Kidney (tissue), 14 donors: ENCODE data around the gene SMAD9. TPM values are rescaled to one million over a fixed set of nuclear protein-coding genes. Genes with fewer than 3 reads are reported as not detected.

Source experiments
- DNase-seq, 5 donors: peaks; one replicate each; pipeline ENCODE4 v3.0.0-alpha.2; 2013 to 2020
- FAIRE-seq: peaks from 2 replicates; lab custom pipeline; 2012; peaks lifted over from hg19 to GRCh38; lab: Jason Lieb, UNC
- H3K27ac ChIP-seq, 2 donors: one replicate each; pipeline ENCODE4 v1.7.0; 2013; ENCODE audit warnings: low read depth in 2 of 2, low read length in 2 of 2, inconsistent platforms in 1 of 2
- H3K27me3 ChIP-seq: one replicate; pipeline ENCODE4 v1.7.1; 2013; ENCODE audit warnings: low read length, inconsistent platforms; ENCODE audit not compliant: control insufficient read depth, insufficient read depth
- H3K36me3 ChIP-seq, 3 donors: one replicate each; pipeline versions ENCODE4 v1.7.0 to v1.7.1; 2013; ENCODE audit warnings: low read length in 3 of 3, control low read depth in 1 of 3, inconsistent platforms in 1 of 3; ENCODE audit not compliant: insufficient read depth in 3 of 3, control insufficient read depth in 2 of 3
- H3K4me1 ChIP-seq, 3 donors: one replicate each; pipeline versions ENCODE4 v1.7.0 to v1.7.1; 2013; ENCODE audit warnings: low read length in 3 of 3, inconsistent platforms in 1 of 3, low read depth in 1 of 3; ENCODE audit not compliant: control insufficient read depth in 2 of 3, insufficient read depth in 2 of 3
- H3K4me3 ChIP-seq, 3 donors: one replicate each; pipeline versions ENCODE4 v1.7.0 to v1.8.1; 2013; ENCODE audit warnings: low read length in 3 of 3, control low read depth in 1 of 3, inconsistent platforms in 1 of 3
- H3K9ac ChIP-seq, 3 donors: one replicate each; pipeline versions ENCODE4 v1.7.0 to v1.7.1; 2013; ENCODE audit warnings: low read length in 3 of 3, control low read depth in 1 of 3, inconsistent platforms in 1 of 3
- H3K9me3 ChIP-seq, 3 donors: one replicate each; pipeline versions ENCODE4 v1.7.0 to v1.7.1; 2013; ENCODE audit warnings: low read length in 3 of 3, control low read depth in 1 of 3, inconsistent platforms in 1 of 3; ENCODE audit not compliant: control insufficient read depth in 2 of 3, insufficient read depth in 1 of 3
- intact Hi-C: fragments of 100-400 bp; cut with DNase I; formaldehyde crosslinking; loops from one replicate; pipeline ENCODE4 v1.11.1; 2022
- polyA plus RNA-seq: library from polyadenylated mRNA; stranded (reverse); fragments of 350-450 nt; fragmentation: Illumina TruSeq; extraction: RNeasy Lipid Tissue Mini Kit (QIAGEN cat#74804); gene quantifications from one replicate; pipeline ENCODE4 v1.2.3, GENCODE V29; 2014; ENCODE audit warnings: low read depth, low replicate concordance; ENCODE audit not compliant: insufficient read depth
- total RNA-seq: library from RNA; stranded (reverse); fragmentation: NEBNext Ultra II Directional; extraction: Animal tissue kit (Norgen Biotek cat#: 25700); gene quantifications from one replicate; pipeline ENCODE4 v1.2.1, GENCODE V29; 2021
- TF ChIP-seq, protein P1 (sequence below): IDR thresholded peaks from 3 replicates; pipeline ENCODE4 v1.5.1; 2012; ENCODE audit warnings: mild to moderate bottlenecking, moderate library complexity, borderline replicate concordance; ENCODE audit not compliant: insufficient read depth; ENCODE audit errors: extremely low read depth
- donor health status: control.
- donor health status: control.
- donor health status: control.
- donor health status: control.
- donor health status: control.
- donor health status: DM: yes; HTN: yes; CAD: no.
- donor health status: Normal renal cell carcinoma (clear cell type).

The SMAD9 gene
- total and polyA plus RNA-seq, 2 donors from 2014 or later, result 3.5 to 13.1 TPM

DNA sequence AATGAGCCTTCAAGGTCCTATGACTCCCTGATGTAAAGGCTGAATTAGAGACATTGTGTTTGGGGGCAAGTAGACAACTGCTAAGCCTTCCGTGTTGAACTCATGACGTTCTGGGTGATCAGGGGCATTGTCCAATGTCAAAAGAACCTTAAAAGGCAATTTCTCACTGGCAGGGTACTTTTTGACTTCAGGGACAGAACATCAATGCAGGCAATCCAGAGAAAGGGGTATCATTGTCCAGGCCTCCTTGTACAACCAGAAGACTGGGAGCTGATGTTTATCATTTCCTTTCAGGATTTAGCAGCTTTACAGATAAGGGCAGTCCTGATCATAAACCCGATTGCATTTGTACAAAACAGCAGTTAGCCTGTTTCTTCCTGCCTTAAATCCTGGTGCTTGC, 25.0 kb upstream of the SMAD9 start:
- Histone ChIP-seq H3K9ac (no peak overlapping the region), H3K27ac (no peak overlapping the region), H3K9me3 (no peaks in the 10 kb centered on the region), H3K4me3 (no peak overlapping the region), H3K4me1 (no peaks in the 10 kb centered on the region), H3K36me3 (peaks cover 0 to 2% (median 0%) of the 10 kb centered on the region in 3 donors), H3K27me3 (no peaks in the 10 kb centered on the region)
- no peak for FAIRE-seq
- intact Hi-C loops, result no loop called here
- TF ChIP-seq, protein P1, sequence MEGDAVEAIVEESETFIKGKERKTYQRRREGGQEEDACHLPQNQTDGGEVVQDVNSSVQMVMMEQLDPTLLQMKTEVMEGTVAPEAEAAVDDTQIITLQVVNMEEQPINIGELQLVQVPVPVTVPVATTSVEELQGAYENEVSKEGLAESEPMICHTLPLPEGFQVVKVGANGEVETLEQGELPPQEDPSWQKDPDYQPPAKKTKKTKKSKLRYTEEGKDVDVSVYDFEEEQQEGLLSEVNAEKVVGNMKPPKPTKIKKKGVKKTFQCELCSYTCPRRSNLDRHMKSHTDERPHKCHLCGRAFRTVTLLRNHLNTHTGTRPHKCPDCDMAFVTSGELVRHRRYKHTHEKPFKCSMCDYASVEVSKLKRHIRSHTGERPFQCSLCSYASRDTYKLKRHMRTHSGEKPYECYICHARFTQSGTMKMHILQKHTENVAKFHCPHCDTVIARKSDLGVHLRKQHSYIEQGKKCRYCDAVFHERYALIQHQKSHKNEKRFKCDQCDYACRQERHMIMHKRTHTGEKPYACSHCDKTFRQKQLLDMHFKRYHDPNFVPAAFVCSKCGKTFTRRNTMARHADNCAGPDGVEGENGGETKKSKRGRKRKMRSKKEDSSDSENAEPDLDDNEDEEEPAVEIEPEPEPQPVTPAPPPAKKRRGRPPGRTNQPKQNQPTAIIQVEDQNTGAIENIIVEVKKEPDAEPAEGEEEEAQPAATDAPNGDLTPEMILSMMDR, result no peak
- DNase-seq, result no peak

DNA sequence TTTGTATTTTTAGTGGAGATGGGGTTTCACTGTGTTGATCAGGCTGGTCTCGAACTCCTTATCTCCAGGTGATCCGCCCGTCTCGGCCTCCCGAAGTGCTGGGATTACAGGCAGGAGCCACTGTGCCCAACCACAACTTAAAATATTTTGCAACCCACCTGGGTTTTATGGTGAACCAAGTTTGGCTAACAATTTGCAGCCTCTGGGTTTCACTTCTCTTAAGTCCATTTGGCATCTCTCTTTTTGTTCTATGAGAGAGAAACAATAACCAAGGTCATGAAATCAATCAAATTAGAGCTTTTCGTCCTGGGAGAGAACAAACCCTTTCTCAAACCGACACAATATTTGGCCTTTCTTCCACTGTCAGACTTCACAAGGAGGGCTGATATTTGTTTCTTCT, 5.6 kb upstream of the SMAD9 start:
- H3K9me3 ChIP-seq, result no peaks in the 10 kb centered on the region
- intact Hi-C loops, result no loop called here
- peaks cover 0 to under 1% (median 0%) of the 10 kb centered on the region in 3 donors for H3K4me1 ChIP-seq
- FAIRE-seq (no peak), DNase-seq (no peak)
- no peak overlapping the region for H3K4me3 ChIP-seq
- H3K27ac ChIP-seq, result no peak overlapping the region
- TF ChIP-seq, protein P1, result no peak
- H3K9ac ChIP-seq, result no peak overlapping the region
- H3K36me3 ChIP-seq, result no peaks in the 10 kb centered on the region
- no peaks in the 10 kb centered on the region for H3K27me3 ChIP-seq

DNA sequence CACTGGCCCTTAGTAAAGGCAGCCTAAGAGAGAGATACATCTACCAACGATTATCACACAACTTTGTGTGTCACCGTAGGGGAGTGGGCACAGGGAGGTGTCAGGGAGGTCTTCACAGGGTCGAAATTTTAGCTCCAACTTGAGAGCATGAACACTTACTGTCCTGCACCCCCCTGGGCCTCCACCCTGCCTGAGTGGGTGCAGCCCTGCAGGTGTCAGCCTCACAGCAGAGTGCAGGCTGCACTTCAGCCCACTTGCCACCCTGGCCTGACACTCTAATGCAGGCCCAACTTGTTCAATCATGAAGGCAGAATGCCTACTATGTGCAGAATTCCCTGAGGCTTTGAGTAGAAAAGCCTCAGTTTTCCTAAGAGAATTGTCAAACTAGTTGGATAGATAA, 4.0 kb upstream of the SMAD9 start:
- H3K27me3 ChIP-seq, result no peaks in the 10 kb centered on the region
- H3K4me1 ChIP-seq, result peaks cover 0 to 2% (median 0%) of the 10 kb centered on the region in 3 donors
- FAIRE-seq (no peak), DNase-seq (no peak)
- TF ChIP-seq, protein P1, result no peak
- H3K27ac ChIP-seq, result no peak overlapping the region
- H3K4me3 ChIP-seq, result no peak overlapping the region
- no peak overlapping the region for H3K9ac ChIP-seq
- no peaks in the 10 kb centered on the region for H3K9me3 ChIP-seq
- H3K36me3 ChIP-seq, result no peaks in the 10 kb centered on the region
- intact Hi-C loops, result no loop called here
